K562 (cell line): ENCODE data around the gene CAVIN1. TPM values are rescaled to one million over a fixed set of nuclear protein-coding genes. Genes with fewer than 3 reads are reported as not detected.

Source experiments
- AFF4 ChIP-seq: sonication (generic); formaldehyde crosslinking; IDR thresholded peaks from 2 replicates; pipeline ENCODE4 v1.8.0; 2023; ENCODE audit warnings: mild to moderate bottlenecking, missing genetic modification reagents
- BCL6 ChIP-seq: fragments of 250-450 bp; sonication (Bioruptor Pico); IDR thresholded peaks from 2 replicates; pipeline ENCODE4 v1.4.0; 2020
- CREB1 ChIP-seq, 2 experiments: sonication (generic) in 1 of 2; formaldehyde crosslinking in 1 of 2; IDR thresholded peaks; 2 replicates each; pipeline versions ENCODE4 v1.6.1 to v1.8.0; 2012 to 2022; ENCODE audit warnings: inconsistent platforms in 1 of 2, mild to moderate bottlenecking in 1 of 2, missing genetic modification reagents in 1 of 2, moderate library complexity in 1 of 2
- FOXK2 ChIP-seq, 2 experiments: fragments of 450-650 bp; IDR thresholded peaks in 1 of 2; conservative IDR thresholded peaks in 1 of 2; 2 replicates each; pipeline ENCODE4 v1.6.1; 2016; ENCODE audit warnings: low read depth in 2 of 2, mild to moderate bottlenecking in 1 of 2
- HNRNPL ChIP-seq: fragments of 200-400 bp; formaldehyde crosslinking; IDR thresholded peaks from 2 replicates; pipeline ENCODE4 v1.6.1; 2017; ENCODE audit warnings: low read depth, mild to moderate bottlenecking, low read length
- KDM5B ChIP-seq: fragments of 200-600 bp; sonication (generic); IDR thresholded peaks from 2 replicates; pipeline ENCODE4 v1.6.1; 2012; ENCODE audit warnings: low read depth, mild to moderate bottlenecking, moderate library complexity, low read length, control low read depth, inconsistent platforms; ENCODE audit not compliant: insufficient replicate concordance
- KHSRP ChIP-seq: fragments of 450-650 bp; IDR thresholded peaks from 2 replicates; pipeline ENCODE4 v1.6.1; 2017
- RAD51 ChIP-seq: fragments of 450-650 bp; IDR thresholded peaks from 2 replicates; pipeline ENCODE4 v1.7.1; 2016; ENCODE audit warnings: low read depth, mild to moderate bottlenecking, borderline replicate concordance
- RBFOX2 ChIP-seq: fragments of 200-400 bp; formaldehyde crosslinking; IDR thresholded peaks from 2 replicates; pipeline ENCODE4 v1.6.1; 2017; ENCODE audit warnings: low read depth, mild to moderate bottlenecking, low read length, moderate library complexity
- TEAD4 ChIP-seq, 2 experiments: sonication (generic) in 1 of 2; formaldehyde crosslinking in 1 of 2; IDR thresholded peaks; 2 replicates each; pipeline versions ENCODE4 v1.6.1 to v1.8.0; 2012 to 2022; ENCODE audit warnings: borderline replicate concordance in 1 of 2, inconsistent platforms in 1 of 2, low read length in 1 of 2, mild to moderate bottlenecking in 1 of 2, missing genetic modification reagents in 1 of 2
- UBTF ChIP-seq, 2 experiments: IDR thresholded peaks; 2 replicates each; pipeline ENCODE4 v1.6.1; 2012; ENCODE audit warnings: improper control_type of control experiment in 2 of 2, low read depth in 2 of 2, low read length in 2 of 2, borderline replicate concordance in 1 of 2
- ZBTB11 ChIP-seq, 3 experiments: fragments of 200-800 bp in 1 of 3; fragments of 250-450 bp in 1 of 3; fragments of 450-650 bp in 1 of 3; sonication (Bioruptor Pico) in 1 of 3; sonication (Bioruptor generic) in 1 of 3; formaldehyde crosslinking in 1 of 3; IDR thresholded peaks; 2 replicates each; pipeline versions ENCODE4 v1.6.1 to v1.8.0; 2016 to 2022; ENCODE audit warnings: mild to moderate bottlenecking in 2 of 3, missing genetic modification characterization in 2 of 3, missing compliant biosample characterization in 1 of 3, moderate library complexity in 1 of 3
- ZBTB7A ChIP-seq: IDR thresholded peaks from 2 replicates; pipeline ENCODE4 v1.6.1; 2011; ENCODE audit warnings: low read depth, mild to moderate bottlenecking, low read length, moderate library complexity, borderline replicate concordance; ENCODE audit not compliant: control insufficient read depth
- polyA plus RNA-seq, 8 experiments: library from polyadenylated mRNA; depleted of rRNA in 4 of 8; stranded (reverse) in 5 of 8; unstranded in 3 of 8; fragments of >200 nt; fragmentation: Nextera tagmentation in 2 of 8; fragmentation: Illumina TruSeq in 1 of 8; extraction: Ambion mirVana in 2 of 8; extraction: Trizol in 1 of 8; gene quantifications; 2 replicates each; pipeline versions ENCODE4 v1.2.1 to v1.2.3, GENCODE V29; 2011 to 2014; ENCODE audit warnings: inconsistent platforms in 1 of 8, missing spikeins in 1 of 8
- total RNA-seq, 7 experiments: library from RNA; depleted of rRNA in 6 of 7; stranded (reverse); fragments of >200 nt in 6 of 7; fragmentation: Illumina TruSeq in 2 of 7; extraction: Trizol in 2 of 7; gene quantifications; 2 replicates each; pipeline versions ENCODE4 v1.2.1 to v1.2.3, GENCODE V29; 2011 to 2021; ENCODE audit warnings: low replicate concordance in 1 of 7

CAVIN1 gene
- total and polyA plus RNA-seq, 9 of the 15 experiments (the other 6 are each of a cell fraction or from before 2014, with no cell fraction given), result 6.8 to 162 (median 74.5) TPM

- TF ChIP-seq CREB1 (IDR thresholded peaks at IDR 0.05) (peak; percentile 90), CREB1 (CRISPR knock-in tag; IDR thresholded peaks at IDR 0.05) (peak; percentile 88), ZBTB11 (CRISPR knock-in tag; IDR thresholded peaks at IDR 0.05) (peak in 1 of 3 experiments; percentile 58; a peak in 2 of 6 replicates), KDM5B (peak; percentile 28), ZBTB7A (peak; percentile 39; the same call in 1 of the 2 replicates), TEAD4 (IDR thresholded peaks at IDR 0.05; ENCODE audit: low read length) (peak; percentile 72), TEAD4 (CRISPR knock-in tag; IDR thresholded peaks at IDR 0.05; ENCODE audit: borderline replicate concordance) (no peak), AFF4 (CRISPR knock-in tag) (no peak), BCL6 (no peak), UBTF (IDR thresholded peaks at IDR 0.05; ENCODE audit: borderline replicate concordance in 1 of 2, low read depth in 2 of 2, low read length in 2 of 2) (peak in 1 of 2 experiments; percentile 78; a peak in 1 of 4 replicates), FOXK2 (conservative IDR thresholded peaks at IDR 0.05 in 1 of 2, IDR thresholded peaks at IDR 0.05 in 1 of 2; ENCODE audit: low read depth in 2 of 2) (peak; percentile 34 to 36; a peak in 1 of 4 replicates), KHSRP (peak; percentile 24; the same call in 1 of the 2 replicates), RBFOX2 (peak; percentile 91), HNRNPL (peak; percentile 55; the same call in 1 of the 2 replicates), RAD51 (peak; percentile 38; the same call in 1 of the 2 replicates)
Measured at GRCh38 chr17:42388381-42389134, 34.5 kb downstream of the CAVIN1 start, which contains the start of gene STAT3 (continued).
